ENCODE results near the gene NCAM1.

Gene NCAM1

DNA sequence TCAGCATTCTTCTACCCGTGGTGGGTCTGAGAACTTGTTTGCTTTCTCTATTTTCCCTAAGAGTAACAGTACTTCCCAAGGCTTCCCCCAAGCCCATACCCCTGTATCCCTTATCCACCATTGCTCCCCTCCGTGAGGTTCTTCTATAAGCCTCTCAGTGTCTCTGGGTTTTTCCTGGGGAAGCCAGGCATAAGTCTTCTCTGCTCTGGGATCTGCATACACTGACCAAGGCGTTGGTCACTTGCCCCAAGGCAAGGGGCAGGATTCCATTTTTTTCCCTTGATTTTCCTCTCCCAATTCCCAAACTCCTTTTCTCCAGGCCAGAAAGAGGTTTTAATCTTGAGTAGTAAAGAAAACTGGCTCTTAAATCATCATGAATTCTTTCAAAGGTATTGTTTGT lies 27.2 kb upstream of the NCAM1 start:
- no peak overlapping the region for H2AK5ac ChIP-seq (ENCODE audit: low read depth, low read length)
- H2BK15ac ChIP-seq (ENCODE audit: low read length) = no peak overlapping the region
- H2AFZ ChIP-seq (ENCODE audit: low read length) = no peak overlapping the region
- H3K9me3 ChIP-seq (replicated peaks in 1 of 2; ENCODE audit: control insufficient read depth in 2 of 2, insufficient read depth in 1 of 2, low read depth in 1 of 2, low read length in 2 of 2) = no peaks in the 10 kb centered on the region
- no peak for DNase-seq (ENCODE audit: low spot score)
- H3K9ac ChIP-seq (ENCODE audit: low read depth, low read length, poor library complexity) = no peak overlapping the region
- no peak overlapping the region for H3K18ac ChIP-seq (ENCODE audit: low read length)
- no peak overlapping the region for H2BK12ac ChIP-seq (ENCODE audit: low read length)
- no peak overlapping the region for H3K27ac ChIP-seq (replicated peaks; ENCODE audit: low read length)
- H3K4me2 ChIP-seq (ENCODE audit: insufficient read depth, low read length, poor library complexity, severe bottlenecking) = no peak overlapping the region
- H3K4me3 ChIP-seq (ENCODE audit: low read length in 2 of 2) = no peak overlapping the region
- no peak overlapping the region for H3K14ac ChIP-seq (ENCODE audit: low read length)
- H3K23ac ChIP-seq (ENCODE audit: low read depth, low read length, poor library complexity) = no peak overlapping the region
- H3K27me3 ChIP-seq (ENCODE audit: control insufficient read depth in 3 of 3, insufficient read depth in 3 of 3, low read depth in 1 of 3, low read length in 3 of 3) = no peaks in the 10 kb centered on the region
- no peaks in the 10 kb centered on the region for H3K36me3 ChIP-seq (replicated peaks in 1 of 2; ENCODE audit: control insufficient read depth in 2 of 2, insufficient read depth in 2 of 2, low read length in 2 of 2)
- H2BK5ac ChIP-seq (ENCODE audit: low read length) = no peak overlapping the region
- H4K8ac ChIP-seq (ENCODE audit: low read depth, low read length) = no peak overlapping the region
- no peaks in the 10 kb centered on the region for H3K4me1 ChIP-seq (ENCODE audit: control insufficient read depth in 2 of 2, insufficient read depth in 1 of 2, low read depth in 1 of 2, low read length in 2 of 2)
- H4K91ac ChIP-seq (ENCODE audit: low read depth, low read length, poor library complexity) = no peak overlapping the region
- no CpG with 5 or more reads among the region's 3 CpGs for WGBS, 2 donors (ENCODE audit: extremely low coverage in 2 of 2, insufficient read length in 2 of 2, insufficient replicate concordance in 1 of 2)
- H2BK120ac ChIP-seq (ENCODE audit: low read depth, low read length) = no peak overlapping the region
- no peaks in the 10 kb centered on the region for H3K79me1 ChIP-seq (ENCODE audit: low read depth, low read length)
- H3K4ac ChIP-seq (ENCODE audit: low read length) = no peak overlapping the region

DNA sequence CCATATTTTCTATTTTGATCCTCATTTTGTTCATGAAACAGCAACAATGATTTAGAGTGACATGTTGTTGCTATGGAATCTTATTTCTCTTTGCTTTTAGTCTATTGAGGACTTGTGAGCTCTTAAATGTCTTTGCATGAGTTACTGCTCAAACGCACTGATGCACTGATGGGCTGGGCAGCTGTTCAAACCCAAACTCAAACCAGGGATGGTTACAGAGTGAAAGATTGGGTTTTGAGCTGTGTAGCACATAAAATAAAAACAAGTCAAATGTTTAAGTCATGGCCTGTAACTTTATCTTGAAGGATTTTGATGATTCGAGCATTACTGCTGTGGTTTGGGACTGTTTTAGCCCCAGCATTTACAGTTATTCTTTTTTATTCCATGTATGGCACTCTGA lies 20.1 kb upstream of the NCAM1 start:
- no peak overlapping the region for H3K4ac ChIP-seq (ENCODE audit: low read length)
- no peak overlapping the region for H2AK5ac ChIP-seq (ENCODE audit: low read depth, low read length)
- H3K4me1 ChIP-seq (ENCODE audit: control insufficient read depth in 2 of 2, insufficient read depth in 1 of 2, low read depth in 1 of 2, low read length in 2 of 2) = no peaks in the 10 kb centered on the region
- H3K18ac ChIP-seq (ENCODE audit: low read length) = no peak overlapping the region
- H3K27ac ChIP-seq (replicated peaks; ENCODE audit: low read length) = no peak overlapping the region
- no peaks in the 10 kb centered on the region for H3K9me3 ChIP-seq (replicated peaks in 1 of 2; ENCODE audit: control insufficient read depth in 2 of 2, insufficient read depth in 1 of 2, low read depth in 1 of 2, low read length in 2 of 2)
- H3K4me3 ChIP-seq (ENCODE audit: low read length in 2 of 2) = no peak overlapping the region
- H2BK5ac ChIP-seq (ENCODE audit: low read length) = no peak overlapping the region
- H4K91ac ChIP-seq (ENCODE audit: low read depth, low read length, poor library complexity) = no peak overlapping the region
- H3K23ac ChIP-seq (ENCODE audit: low read depth, low read length, poor library complexity) = no peak overlapping the region
- no peak overlapping the region for H4K8ac ChIP-seq (ENCODE audit: low read depth, low read length)
- no peak overlapping the region for H2BK15ac ChIP-seq (ENCODE audit: low read length)
- no peak for DNase-seq (ENCODE audit: low spot score)
- H3K4me2 ChIP-seq (ENCODE audit: insufficient read depth, low read length, poor library complexity, severe bottlenecking) = no peak overlapping the region
- H3K36me3 ChIP-seq (replicated peaks in 1 of 2; ENCODE audit: control insufficient read depth in 2 of 2, insufficient read depth in 2 of 2, low read length in 2 of 2) = no peaks in the 10 kb centered on the region
- no peak overlapping the region for H2BK12ac ChIP-seq (ENCODE audit: low read length)
- no peaks in the 10 kb centered on the region for H3K79me1 ChIP-seq (ENCODE audit: low read depth, low read length)
- H3K27me3 ChIP-seq (ENCODE audit: control insufficient read depth in 3 of 3, insufficient read depth in 3 of 3, low read depth in 1 of 3, low read length in 3 of 3) = no peaks in the 10 kb centered on the region
- H3K14ac ChIP-seq (ENCODE audit: low read length) = no peak overlapping the region
- H3K9ac ChIP-seq (ENCODE audit: low read depth, low read length, poor library complexity) = no peak overlapping the region
- no peak overlapping the region for H2AFZ ChIP-seq (ENCODE audit: low read length)
- H2BK120ac ChIP-seq (ENCODE audit: low read depth, low read length) = no peak overlapping the region
- WGBS, 2 donors (ENCODE audit: extremely low coverage in 2 of 2, insufficient read length in 2 of 2, insufficient replicate concordance in 1 of 2) = no CpG with 5 or more reads among the region's 2 CpGs

DNA sequence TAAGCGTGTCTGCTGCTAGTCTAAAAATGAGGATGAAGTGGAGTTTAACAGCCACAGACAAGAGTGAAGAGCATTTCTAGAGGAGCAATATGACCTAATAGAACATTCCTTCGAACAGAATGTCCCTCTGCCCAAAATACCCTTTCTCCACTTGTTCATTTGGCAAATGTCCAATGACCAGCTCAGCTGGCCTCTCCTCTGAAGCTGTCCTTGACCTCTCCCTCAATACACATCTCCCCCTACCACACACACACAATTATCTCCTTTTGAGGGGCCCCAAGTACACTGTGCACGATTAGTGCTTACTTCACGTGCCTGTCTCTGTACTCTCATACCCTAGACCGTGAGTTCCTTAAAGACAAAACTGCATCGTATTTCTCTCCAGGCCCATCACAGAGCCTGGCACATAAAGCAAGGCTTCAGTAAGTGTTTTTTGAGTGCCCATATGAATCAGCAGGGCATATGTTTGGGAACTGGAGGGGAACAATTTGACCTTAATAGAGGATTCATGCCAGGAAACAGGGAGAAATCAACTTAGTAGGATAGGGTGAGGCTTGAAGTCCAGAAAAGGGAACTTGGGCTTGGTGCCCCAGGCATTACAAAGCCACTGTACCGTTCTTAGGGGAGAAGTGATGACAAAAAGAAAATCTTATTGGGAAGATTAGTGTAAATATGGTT lies 18.1 kb upstream of the NCAM1 start:
- no peaks in the 10 kb centered on the region for H3K9me3 ChIP-seq (replicated peaks in 1 of 2; ENCODE audit: control insufficient read depth in 2 of 2, insufficient read depth in 1 of 2, low read depth in 1 of 2, low read length in 2 of 2)
- H2BK15ac ChIP-seq (ENCODE audit: low read length) = no peak overlapping the region
- no peak overlapping the region for H2BK120ac ChIP-seq (ENCODE audit: low read depth, low read length)
- no peak for DNase-seq (ENCODE audit: low spot score)
- no peak overlapping the region for H3K4ac ChIP-seq (ENCODE audit: low read length)
- H3K9ac ChIP-seq (ENCODE audit: low read depth, low read length, poor library complexity) = no peak overlapping the region
- H3K27me3 ChIP-seq (ENCODE audit: control insufficient read depth in 3 of 3, insufficient read depth in 3 of 3, low read depth in 1 of 3, low read length in 3 of 3) = no peaks in the 10 kb centered on the region
- no peak overlapping the region for H3K14ac ChIP-seq (ENCODE audit: low read length)
- no peak overlapping the region for H3K4me2 ChIP-seq (ENCODE audit: insufficient read depth, low read length, poor library complexity, severe bottlenecking)
- no peak overlapping the region for H3K4me3 ChIP-seq (ENCODE audit: low read length in 2 of 2)
- no peak overlapping the region for H2AK5ac ChIP-seq (ENCODE audit: low read depth, low read length)
- H2AFZ ChIP-seq (ENCODE audit: low read length) = no peak overlapping the region
- WGBS, 2 donors (ENCODE audit: extremely low coverage in 2 of 2, insufficient read length in 2 of 2, insufficient replicate concordance in 1 of 2) = no CpG with 5 or more reads among the region's 7 CpGs
- peaks cover 0 to 2% of the 10 kb centered on the region in 2 donors for H3K4me1 ChIP-seq (ENCODE audit: control insufficient read depth in 2 of 2, insufficient read depth in 1 of 2, low read depth in 1 of 2, low read length in 2 of 2)
- no peak overlapping the region for H3K23ac ChIP-seq (ENCODE audit: low read depth, low read length, poor library complexity)
- H2BK5ac ChIP-seq (ENCODE audit: low read length) = no peak overlapping the region
- no peak overlapping the region for H4K8ac ChIP-seq (ENCODE audit: low read depth, low read length)
- no peak overlapping the region for H3K18ac ChIP-seq (ENCODE audit: low read length)
- no peak overlapping the region for H3K27ac ChIP-seq (replicated peaks; ENCODE audit: low read length)
- H3K79me1 ChIP-seq (ENCODE audit: low read depth, low read length) = no peaks in the 10 kb centered on the region
- no peaks in the 10 kb centered on the region for H3K36me3 ChIP-seq (replicated peaks in 1 of 2; ENCODE audit: control insufficient read depth in 2 of 2, insufficient read depth in 2 of 2, low read length in 2 of 2)
- H4K91ac ChIP-seq (ENCODE audit: low read depth, low read length, poor library complexity) = no peak overlapping the region
- no peak overlapping the region for H2BK12ac ChIP-seq (ENCODE audit: low read length)

DNA sequence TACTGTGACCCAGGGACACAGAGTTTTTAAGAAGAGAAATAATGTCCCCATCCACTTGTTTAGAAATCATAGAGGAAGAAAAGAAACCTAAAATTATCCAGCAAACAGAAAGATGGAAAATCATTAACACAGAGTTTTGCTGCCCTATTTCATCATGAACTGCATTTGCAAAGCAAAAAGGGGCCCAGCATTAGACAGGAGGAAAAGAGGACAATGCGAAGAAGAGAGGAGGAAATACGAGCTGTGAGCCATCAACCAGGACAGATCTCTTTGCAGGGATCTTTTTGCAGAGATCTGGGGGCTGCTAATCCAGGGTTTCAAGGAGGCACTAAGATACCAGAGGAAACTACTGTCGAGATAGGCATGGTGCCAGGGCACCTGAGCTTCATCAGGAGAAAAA lies 14.4 kb upstream of the NCAM1 start:
- Histone ChIP-seq H2BK15ac (ENCODE audit: low read length) (no peak overlapping the region), H3K27me3 (ENCODE audit: control insufficient read depth in 3 of 3, insufficient read depth in 3 of 3, low read depth in 1 of 3, low read length in 3 of 3) (no peaks in the 10 kb centered on the region), H3K18ac (ENCODE audit: low read length) (no peak overlapping the region), H2AK5ac (ENCODE audit: low read depth, low read length) (no peak overlapping the region), H3K23ac (ENCODE audit: low read depth, low read length, poor library complexity) (no peak overlapping the region), H3K9ac (ENCODE audit: low read depth, low read length, poor library complexity) (no peak overlapping the region), H2AFZ (ENCODE audit: low read length) (no peak overlapping the region), H2BK120ac (ENCODE audit: low read depth, low read length) (no peak overlapping the region), H3K79me1 (ENCODE audit: low read depth, low read length) (no peaks in the 10 kb centered on the region), H3K9me3 (replicated peaks in 1 of 2; ENCODE audit: control insufficient read depth in 2 of 2, insufficient read depth in 1 of 2, low read depth in 1 of 2, low read length in 2 of 2) (no peaks in the 10 kb centered on the region), H4K8ac (ENCODE audit: low read depth, low read length) (no peak overlapping the region), H4K91ac (ENCODE audit: low read depth, low read length, poor library complexity) (no peak overlapping the region), H3K14ac (ENCODE audit: low read length) (no peak overlapping the region), H2BK5ac (ENCODE audit: low read length) (no peak overlapping the region), H3K4me2 (ENCODE audit: insufficient read depth, low read length, poor library complexity, severe bottlenecking) (no peak overlapping the region), H3K4me3 (ENCODE audit: low read length in 2 of 2) (no peak overlapping the region), H2BK12ac (ENCODE audit: low read length) (no peak overlapping the region), H3K27ac (replicated peaks; ENCODE audit: low read length) (no peak overlapping the region), H3K36me3 (replicated peaks in 1 of 2; ENCODE audit: control insufficient read depth in 2 of 2, insufficient read depth in 2 of 2, low read length in 2 of 2) (no peaks in the 10 kb centered on the region), H3K4ac (ENCODE audit: low read length) (no peak overlapping the region), H3K4me1 (ENCODE audit: control insufficient read depth in 2 of 2, insufficient read depth in 1 of 2, low read depth in 1 of 2, low read length in 2 of 2) (peaks cover 0 to 2% of the 10 kb centered on the region in 2 donors)
- DNase-seq (ENCODE audit: low spot score) = no peak
- WGBS, 2 donors (ENCODE audit: extremely low coverage in 2 of 2, insufficient read length in 2 of 2, insufficient replicate concordance in 1 of 2) = no CpG with 5 or more reads among the region's 3 CpGs

All from neuronal stem cell (in vitro differentiated cells).